Neutrophil (primary cell): ENCODE measurements around the gene GSAP.

Source experiments
- H3K27ac ChIP-seq: fragments of 200-600 bp; sonication (generic); 2 replicates; pipeline ENCODE4 v1.5.1; 2016; ENCODE audit warnings: mild to moderate bottlenecking, moderate library complexity
- H3K27me3 ChIP-seq: fragments of 200-600 bp; sonication (generic); 2 replicates; pipeline ENCODE4 v1.6.0; 2016; ENCODE audit warnings: mild to moderate bottlenecking
- H3K36me3 ChIP-seq: fragments of 200-600 bp; sonication (generic); 2 replicates; pipeline ENCODE4 v1.5.1; 2017
- H3K4me1 ChIP-seq, 2 experiments: fragments of 200-600 bp in 1 of 2; sonication (generic) in 1 of 2; 1 replicate in 1 of 2; 2 replicates in 1 of 2; pipeline versions ENCODE4 v1.5.1 to v1.6.1; 2013 to 2016; ENCODE audit warnings: low read depth in 1 of 2, low read length in 1 of 2, mild to moderate bottlenecking in 1 of 2, moderate library complexity in 1 of 2; ENCODE audit not compliant: control insufficient read depth in 1 of 2, insufficient read depth in 1 of 2
- H3K4me3 ChIP-seq, 2 experiments: fragments of 200-600 bp in 1 of 2; sonication (generic) in 1 of 2; 1 replicate in 1 of 2; 2 replicates in 1 of 2; pipeline ENCODE4 v1.5.1; 2013 to 2016; ENCODE audit warnings: low read depth in 1 of 2, low read length in 1 of 2, mild to moderate bottlenecking in 1 of 2, moderate library complexity in 1 of 2
- H3K9me3 ChIP-seq: fragments of 200-600 bp; sonication (generic); 2 replicates; pipeline ENCODE4 v1.5.1; 2016
- TF ChIP-seq, protein P1 (sequence below): fragments of 200-600 bp; sonication (generic); IDR thresholded peaks from 2 replicates; pipeline ENCODE4 v1.5.1; 2016; ENCODE audit warnings: antibody characterized with exemption

The GSAP gene

DNA sequence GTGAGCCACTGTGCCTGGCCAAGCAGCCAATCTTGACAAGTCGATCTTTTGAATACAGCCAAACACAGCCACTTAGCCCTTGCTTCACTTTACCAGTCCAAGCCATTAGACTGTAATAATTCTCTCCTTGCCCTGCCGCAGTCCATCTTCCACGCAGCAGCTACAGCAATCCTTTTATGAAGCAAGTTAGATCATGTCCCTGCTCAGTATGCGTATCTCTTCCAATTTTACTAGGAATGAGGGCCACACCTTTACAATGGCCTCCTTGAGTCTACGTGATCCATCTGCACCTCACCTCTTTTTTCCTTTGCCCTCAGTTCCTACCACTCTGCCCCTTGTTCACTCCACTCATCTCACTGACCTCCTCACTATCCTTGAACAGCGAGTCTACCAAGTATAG lies 22.2 kb downstream of the GSAP start:
- H3K9me3 ChIP-seq, result no peaks in the 10 kb centered on the region
- TF ChIP-seq, protein P1, sequence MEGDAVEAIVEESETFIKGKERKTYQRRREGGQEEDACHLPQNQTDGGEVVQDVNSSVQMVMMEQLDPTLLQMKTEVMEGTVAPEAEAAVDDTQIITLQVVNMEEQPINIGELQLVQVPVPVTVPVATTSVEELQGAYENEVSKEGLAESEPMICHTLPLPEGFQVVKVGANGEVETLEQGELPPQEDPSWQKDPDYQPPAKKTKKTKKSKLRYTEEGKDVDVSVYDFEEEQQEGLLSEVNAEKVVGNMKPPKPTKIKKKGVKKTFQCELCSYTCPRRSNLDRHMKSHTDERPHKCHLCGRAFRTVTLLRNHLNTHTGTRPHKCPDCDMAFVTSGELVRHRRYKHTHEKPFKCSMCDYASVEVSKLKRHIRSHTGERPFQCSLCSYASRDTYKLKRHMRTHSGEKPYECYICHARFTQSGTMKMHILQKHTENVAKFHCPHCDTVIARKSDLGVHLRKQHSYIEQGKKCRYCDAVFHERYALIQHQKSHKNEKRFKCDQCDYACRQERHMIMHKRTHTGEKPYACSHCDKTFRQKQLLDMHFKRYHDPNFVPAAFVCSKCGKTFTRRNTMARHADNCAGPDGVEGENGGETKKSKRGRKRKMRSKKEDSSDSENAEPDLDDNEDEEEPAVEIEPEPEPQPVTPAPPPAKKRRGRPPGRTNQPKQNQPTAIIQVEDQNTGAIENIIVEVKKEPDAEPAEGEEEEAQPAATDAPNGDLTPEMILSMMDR, result no peak
- no peaks in the 10 kb centered on the region for H3K27me3 ChIP-seq
- peaks cover 4 to 5% of the 10 kb centered on the region in 2 experiments for H3K4me1 ChIP-seq
- H3K27ac ChIP-seq, result no peak overlapping the region
- peaks cover 12% of the 10 kb centered on the region for H3K36me3 ChIP-seq
- H3K4me3 ChIP-seq, result no peak overlapping the region

DNA sequence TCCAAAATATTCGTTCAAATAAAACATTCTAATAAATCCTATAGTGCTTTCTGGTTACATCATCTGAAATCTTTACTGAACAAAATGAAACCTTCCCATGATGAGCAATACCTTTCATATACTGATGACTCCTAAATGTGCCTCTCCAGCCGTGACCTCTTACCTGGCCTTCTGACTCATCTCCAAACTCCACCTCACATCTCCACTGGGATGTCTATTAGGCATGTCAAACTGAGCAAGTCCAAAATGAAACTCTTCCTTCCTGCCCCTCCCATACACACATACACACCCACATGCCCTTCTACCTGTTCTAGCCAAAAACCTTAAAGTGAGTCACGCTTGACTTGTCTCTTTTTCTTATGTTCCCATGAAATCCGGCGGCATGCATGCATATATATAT lies 22.9 kb downstream of the GSAP start:
- Histone ChIP-seq H3K4me3 (no peak overlapping the region), H3K27me3 (no peaks in the 10 kb centered on the region), H3K27ac (no peak overlapping the region), H3K9me3 (no peaks in the 10 kb centered on the region), H3K4me1 (peaks cover 4 to 5% of the 10 kb centered on the region in 2 experiments), H3K36me3 (peaks cover 12% of the 10 kb centered on the region)
- TF ChIP-seq, protein P1, result no peak

DNA sequence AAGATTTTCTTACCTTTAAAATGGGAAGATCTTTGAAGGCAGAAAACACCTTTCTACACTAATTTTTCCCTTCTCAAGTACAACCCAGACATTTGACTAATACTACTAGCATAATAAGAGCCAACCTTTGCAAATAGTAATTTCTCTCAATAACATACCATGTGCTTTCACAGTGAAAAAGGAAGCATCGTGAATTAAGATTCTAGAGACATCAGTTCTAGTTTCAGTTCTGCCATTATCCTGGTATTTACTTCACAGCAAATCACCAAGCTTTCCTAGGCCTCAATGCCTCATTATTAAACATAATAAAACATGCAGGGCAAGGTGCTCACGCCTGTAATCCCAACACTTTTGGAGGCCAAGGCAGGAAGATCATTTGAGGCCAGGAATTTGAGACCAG lies 24.9 kb downstream of the GSAP start:
- Histone ChIP-seq H3K27ac (peak overlapping the region; percentile 47), H3K4me3 (no peak overlapping the region), H3K36me3 (peaks cover 22% of the 10 kb centered on the region), H3K27me3 (no peaks in the 10 kb centered on the region), H3K4me1 (peaks cover 4 to 5% of the 10 kb centered on the region in 2 experiments), H3K9me3 (no peaks in the 10 kb centered on the region)
- TF ChIP-seq, protein P1, result no peak

GRCh38 chr7:77388055-77388641 lies 28.0 kb downstream of the GSAP start:
- Histone ChIP-seq H3K27ac (no peak overlapping the region), H3K36me3 (peaks cover 33% of the 10 kb centered on the region)

DNA sequence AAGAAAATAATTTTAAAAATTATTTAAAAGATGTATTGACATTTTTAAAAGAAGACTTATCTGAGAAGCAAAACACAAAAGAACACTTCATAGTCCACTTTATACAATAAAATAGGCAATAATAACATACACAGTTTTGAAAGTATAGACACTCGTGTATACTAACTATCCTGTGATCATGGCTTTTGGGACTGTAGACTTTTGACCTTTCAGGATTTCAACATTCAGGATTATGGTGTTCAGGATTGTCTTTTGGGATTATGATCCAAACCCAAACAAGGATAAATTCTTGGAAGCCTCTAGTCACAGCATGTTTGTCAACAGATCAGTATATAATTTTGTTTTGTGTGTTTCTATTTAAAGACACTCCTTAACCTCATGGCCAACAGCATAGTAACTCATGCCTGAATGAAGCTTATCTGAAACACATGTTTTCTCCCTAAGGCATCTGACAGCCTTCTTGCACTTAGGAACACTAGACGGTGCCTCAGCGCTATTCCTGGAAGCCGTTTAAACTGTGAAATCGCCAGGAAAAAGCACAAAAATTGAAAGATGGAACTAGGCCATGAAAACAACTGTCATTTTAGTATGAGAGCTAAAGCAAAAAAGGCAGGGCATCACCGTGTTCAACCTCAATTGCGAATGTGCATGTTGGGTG lies 29.9 kb downstream of the GSAP start:
- Histone ChIP-seq H3K9me3 (no peaks in the 10 kb centered on the region), H3K27me3 (no peaks in the 10 kb centered on the region), H3K27ac (no peak overlapping the region), H3K4me1 (peaks cover 3 to 5% of the 10 kb centered on the region in 2 experiments), H3K36me3 (peaks cover 49% of the 10 kb centered on the region), H3K4me3 (no peak overlapping the region)
- TF ChIP-seq, protein P1, result no peak

More at GRCh38 chr7:77388055-77388641, 28.0 kb downstream of the GSAP start:
- Histone ChIP-seq H3K9me3 (no peaks in the 10 kb centered on the region), H3K4me1 (peaks cover 4 to 5% of the 10 kb centered on the region in 2 experiments), H3K27me3 (no peaks in the 10 kb centered on the region), H3K4me3 (no peak overlapping the region)
- TF ChIP-seq, protein P1, result no peak
